ENCODE data around the gene NCOA1.

NCOA1 gene

DNA sequence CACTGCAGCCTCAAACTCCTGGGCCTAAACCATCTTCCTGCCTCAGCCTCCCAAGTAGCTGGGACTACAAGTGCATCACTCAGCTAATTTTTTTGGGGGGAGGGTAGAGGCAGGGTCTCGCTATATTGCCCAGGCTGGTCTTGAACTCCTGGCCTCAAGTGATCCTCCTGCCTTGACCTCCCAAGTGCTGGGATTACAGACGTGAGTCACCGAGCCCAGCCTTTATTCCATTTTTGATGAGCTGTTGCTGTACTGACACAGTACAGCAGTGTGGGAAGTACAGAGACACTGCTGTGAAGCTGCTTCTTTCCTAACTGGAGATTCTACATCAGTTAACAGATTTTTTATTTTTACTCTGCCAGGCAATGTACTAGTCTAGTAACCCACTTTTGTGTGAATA lies 283.3 kb downstream of the NCOA1 start (continued):
- TF ChIP-seq, protein P1, sequence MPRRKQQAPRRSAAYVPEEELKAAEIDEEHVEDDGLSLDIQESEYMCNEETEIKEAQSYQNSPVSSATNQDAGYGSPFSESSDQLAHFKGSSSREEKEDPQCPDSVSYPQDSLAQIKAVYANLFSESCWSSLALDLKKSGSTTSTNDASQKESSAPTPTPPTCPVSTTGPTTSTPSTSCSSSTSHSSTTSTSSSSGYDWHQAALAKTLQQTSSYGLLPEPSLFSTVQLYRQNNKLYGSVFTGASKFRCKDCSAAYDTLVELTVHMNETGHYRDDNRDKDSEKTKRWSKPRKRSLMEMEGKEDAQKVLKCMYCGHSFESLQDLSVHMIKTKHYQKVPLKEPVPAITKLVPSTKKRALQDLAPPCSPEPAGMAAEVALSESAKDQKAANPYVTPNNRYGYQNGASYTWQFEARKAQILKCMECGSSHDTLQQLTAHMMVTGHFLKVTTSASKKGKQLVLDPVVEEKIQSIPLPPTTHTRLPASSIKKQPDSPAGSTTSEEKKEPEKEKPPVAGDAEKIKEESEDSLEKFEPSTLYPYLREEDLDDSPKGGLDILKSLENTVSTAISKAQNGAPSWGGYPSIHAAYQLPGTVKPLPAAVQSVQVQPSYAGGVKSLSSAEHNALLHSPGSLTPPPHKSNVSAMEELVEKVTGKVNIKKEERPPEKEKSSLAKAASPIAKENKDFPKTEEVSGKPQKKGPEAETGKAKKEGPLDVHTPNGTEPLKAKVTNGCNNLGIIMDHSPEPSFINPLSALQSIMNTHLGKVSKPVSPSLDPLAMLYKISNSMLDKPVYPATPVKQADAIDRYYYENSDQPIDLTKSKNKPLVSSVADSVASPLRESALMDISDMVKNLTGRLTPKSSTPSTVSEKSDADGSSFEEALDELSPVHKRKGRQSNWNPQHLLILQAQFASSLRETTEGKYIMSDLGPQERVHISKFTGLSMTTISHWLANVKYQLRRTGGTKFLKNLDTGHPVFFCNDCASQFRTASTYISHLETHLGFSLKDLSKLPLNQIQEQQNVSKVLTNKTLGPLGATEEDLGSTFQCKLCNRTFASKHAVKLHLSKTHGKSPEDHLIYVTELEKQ (tag by site-specific recombination; IDR thresholded peaks at IDR 0.05; ENCODE audit: borderline replicate concordance): no peak

DNA sequence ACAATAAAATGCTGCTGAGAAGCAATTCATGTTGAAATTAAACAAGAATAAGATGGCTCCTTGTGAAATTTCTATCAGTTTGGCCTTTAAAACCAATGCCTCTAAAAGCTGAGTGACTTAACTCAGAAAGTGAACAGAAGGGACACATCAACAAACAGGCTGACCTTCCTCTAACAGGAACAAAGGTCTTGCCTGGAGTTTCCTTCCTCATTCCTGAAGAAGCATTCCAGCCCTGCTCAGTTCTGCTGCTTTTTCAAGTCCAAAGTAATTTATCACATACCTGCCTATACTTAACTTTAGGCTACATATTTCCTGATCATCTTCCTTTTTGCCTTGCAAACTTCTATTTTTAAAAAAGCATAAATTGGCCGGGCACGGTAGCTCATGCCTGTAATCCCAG lies 288.1 kb downstream of the NCOA1 start:
- ChIA-PET CTCF (interaction anchor here (1.1 to 1.3 kb wide), 3 partner anchors 12 to 369 kb away, joined by 4 to 5 read pairs (median 4); partner anchors contain the start of genes CENPO and PTRHD1), POLR2A (interaction anchor here (1.3 kb wide), 1 partner anchor 13 kb away, joined by 5 read pairs; the partner anchor contains the start of genes CENPO and PTRHD1)
- Histone ChIP-seq H3K9me3 (ENCODE audit: control insufficient read depth, insufficient read depth, low read depth, low read length) (no peaks in the 10 kb centered on the region), H3K4me3 (ENCODE audit: low read depth, low read length) (no peak overlapping the region), H3K36me3 (ENCODE audit: control insufficient read depth in 2 of 2, insufficient read depth in 1 of 2, low read length in 2 of 2) (no peaks in the 10 kb centered on the region), H3K4me1 (ENCODE audit: control insufficient read depth, insufficient read depth, low read length) (no peaks in the 10 kb centered on the region), H3K27ac (ENCODE audit: extremely low read depth, low read depth, low read length) (no peak overlapping the region)
- TF ChIP-seq RBAK (tag by site-specific recombination; IDR thresholded peaks at IDR 0.05) (no peak), MZF1 (tag by site-specific recombination; IDR thresholded peaks at IDR 0.05; ENCODE audit: borderline replicate concordance) (no peak), ZNF2 (tag by site-specific recombination; IDR thresholded peaks at IDR 0.05) (no peak), ZNF48 (tag by site-specific recombination; IDR thresholded peaks at IDR 0.05) (no peak), GFI1B (tag by site-specific recombination; IDR thresholded peaks at IDR 0.05) (no peak), ZNF707 (tag by site-specific recombination; IDR thresholded peaks at IDR 0.05) (no peak), ZNF266 (tag by site-specific recombination; IDR thresholded peaks at IDR 0.05; ENCODE audit: low read depth) (no peak), ZNF133 (tag by site-specific recombination; IDR thresholded peaks at IDR 0.05) (no peak), IKZF3 (tag by site-specific recombination; IDR thresholded peaks at IDR 0.05) (no peak), ZNF354C (tag by site-specific recombination; IDR thresholded peaks at IDR 0.05; ENCODE audit: borderline replicate concordance, low read depth) (no peak), ZNF501 (tag by site-specific recombination; IDR thresholded peaks at IDR 0.05) (no peak), BCL11B (tag by site-specific recombination; IDR thresholded peaks at IDR 0.05; ENCODE audit: low read depth) (no peak), ZNF837 (tag by site-specific recombination; IDR thresholded peaks at IDR 0.05) (no peak)
- TF ChIP-seq, protein P2, sequence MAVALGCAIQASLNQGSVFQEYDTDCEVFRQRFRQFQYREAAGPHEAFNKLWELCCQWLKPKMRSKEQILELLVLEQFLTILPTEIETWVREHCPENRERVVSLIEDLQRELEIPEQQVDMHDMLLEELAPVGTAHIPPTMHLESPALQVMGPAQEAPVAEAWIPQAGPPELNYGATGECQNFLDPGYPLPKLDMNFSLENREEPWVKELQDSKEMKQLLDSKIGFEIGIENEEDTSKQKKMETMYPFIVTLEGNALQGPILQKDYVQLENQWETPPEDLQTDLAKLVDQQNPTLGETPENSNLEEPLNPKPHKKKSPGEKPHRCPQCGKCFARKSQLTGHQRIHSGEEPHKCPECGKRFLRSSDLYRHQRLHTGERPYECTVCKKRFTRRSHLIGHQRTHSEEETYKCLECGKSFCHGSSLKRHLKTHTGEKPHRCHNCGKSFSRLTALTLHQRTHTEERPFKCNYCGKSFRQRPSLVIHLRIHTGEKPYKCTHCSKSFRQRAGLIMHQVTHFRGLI (tag by site-specific recombination; IDR thresholded peaks at IDR 0.05): no peak
- TF ChIP-seq, protein P3, sequence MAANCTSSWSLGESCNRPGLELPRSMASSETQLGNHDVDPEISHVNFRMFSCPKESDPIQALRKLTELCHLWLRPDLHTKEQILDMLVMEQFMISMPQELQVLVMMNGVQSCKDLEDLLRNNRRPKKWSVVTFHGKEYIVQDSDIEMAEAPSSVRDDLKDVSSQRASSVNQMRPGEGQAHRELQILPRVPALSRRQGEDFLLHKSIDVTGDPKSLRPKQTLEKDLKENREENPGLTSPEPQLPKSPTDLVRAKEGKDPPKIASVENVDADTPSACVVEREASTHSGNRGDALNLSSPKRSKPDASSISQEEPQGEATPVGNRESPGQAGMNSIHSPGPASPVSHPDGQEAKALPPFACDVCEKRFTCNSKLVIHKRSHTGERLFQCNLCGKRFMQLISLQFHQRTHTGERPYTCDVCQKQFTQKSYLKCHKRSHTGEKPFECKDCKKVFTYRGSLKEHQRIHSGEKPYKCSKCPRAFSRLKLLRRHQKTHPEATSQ (tag by site-specific recombination; IDR thresholded peaks at IDR 0.05): no peak
- TF ChIP-seq, protein P1 (tag by site-specific recombination; IDR thresholded peaks at IDR 0.05; ENCODE audit: borderline replicate concordance): no peak
